Measurements from ENCODE around the gene DRC7. TPM values are rescaled to one million over a fixed set of nuclear protein-coding genes. Genes with fewer than 3 reads are reported as not detected.

DRC7 gene
- total RNA-seq, 1 experiment from 2014 or later, result 0.72 TPM

DNA sequence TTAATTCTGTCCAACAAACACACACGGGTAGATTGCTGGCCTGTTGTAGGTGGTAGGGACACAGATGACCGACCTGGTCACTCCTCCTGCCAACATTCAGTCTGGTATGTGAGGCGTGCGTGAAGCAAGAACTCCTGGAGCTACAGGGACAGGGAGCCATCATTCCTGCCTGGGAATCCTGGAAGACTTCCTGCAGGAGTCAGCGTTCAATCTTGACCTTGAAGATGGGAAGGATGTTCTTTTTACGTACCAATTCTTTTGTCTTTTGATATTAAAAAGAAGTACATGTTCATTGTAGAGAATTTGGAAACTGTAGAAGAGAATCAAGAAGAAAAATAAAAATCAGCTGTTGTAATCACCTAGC, 30.0 kb upstream of the DRC7 start:
- Histone ChIP-seq H3K4me1 (ENCODE audit: insufficient read depth, low read length) (no peaks in the 10 kb centered on the region), H3K18ac (ENCODE audit: insufficient read length, low read depth, low read length) (no peak overlapping the region), H3K23ac (ENCODE audit: insufficient read length, low read depth, low read length) (no peak overlapping the region), H3K23me2 (ENCODE audit: insufficient read length, low read depth, low read length, poor library complexity, severe bottlenecking) (no peaks in the 10 kb centered on the region), H3K14ac (ENCODE audit: insufficient read depth, low read length) (no peak overlapping the region), H3K27ac (ENCODE audit: insufficient read length, low read depth, low read length) (no peak overlapping the region), H3K9me3 (ENCODE audit: control insufficient read depth, low read depth, low read length) (no peaks in the 10 kb centered on the region), H3K79me2 (ENCODE audit: insufficient read depth, low read length) (no peaks in the 10 kb centered on the region), H4K8ac (replicated peaks; ENCODE audit: insufficient read length, low read depth, low read length) (no peak overlapping the region), H2BK5ac (ENCODE audit: insufficient read length, low read length) (no peak overlapping the region), H3K4ac (ENCODE audit: low read depth, low read length) (no peak overlapping the region), H3K9ac (ENCODE audit: extremely low read depth, insufficient read length, low read length) (no peak overlapping the region), H3K4me2 (ENCODE audit: insufficient read depth, insufficient read length, low read length) (no peak overlapping the region), H2BK120ac (ENCODE audit: low read depth, low read length, poor library complexity, severe bottlenecking) (no peak overlapping the region), H4K20me1 (ENCODE audit: control insufficient read depth, insufficient read depth, insufficient read length) (no peaks in the 10 kb centered on the region), H4K5ac (ENCODE audit: insufficient read length, low read depth, low read length) (no peak overlapping the region), H4K91ac (ENCODE audit: insufficient read length, low read depth, low read length) (no peak overlapping the region), H3T11ph (ENCODE audit: low read length) (no peak overlapping the region), H3K56ac (ENCODE audit: insufficient read length, low read depth, low read length) (no peak overlapping the region), H2AFZ (ENCODE audit: low read length) (no peak overlapping the region), H3K27me3 (ENCODE audit: insufficient read depth, low read length) (0 out of 2 replicates have a peak, but pooled peaks cover 1% of the 10 kb centered on the region), H2BK12ac (ENCODE audit: insufficient read length, low read depth, low read length) (no peak overlapping the region), H2AK5ac (ENCODE audit: insufficient read length, low read length) (no peak overlapping the region), H2BK15ac (ENCODE audit: low read depth, low read length) (no peak overlapping the region), H2BK20ac (ENCODE audit: low read depth, low read length, poor library complexity, severe bottlenecking) (no peak overlapping the region), H3K79me1 (ENCODE audit: insufficient read depth, low read depth, low read length, poor library complexity, severe bottlenecking) (no peaks in the 10 kb centered on the region)
- no peak for DNase-seq
- TF ChIP-seq, protein P1, sequence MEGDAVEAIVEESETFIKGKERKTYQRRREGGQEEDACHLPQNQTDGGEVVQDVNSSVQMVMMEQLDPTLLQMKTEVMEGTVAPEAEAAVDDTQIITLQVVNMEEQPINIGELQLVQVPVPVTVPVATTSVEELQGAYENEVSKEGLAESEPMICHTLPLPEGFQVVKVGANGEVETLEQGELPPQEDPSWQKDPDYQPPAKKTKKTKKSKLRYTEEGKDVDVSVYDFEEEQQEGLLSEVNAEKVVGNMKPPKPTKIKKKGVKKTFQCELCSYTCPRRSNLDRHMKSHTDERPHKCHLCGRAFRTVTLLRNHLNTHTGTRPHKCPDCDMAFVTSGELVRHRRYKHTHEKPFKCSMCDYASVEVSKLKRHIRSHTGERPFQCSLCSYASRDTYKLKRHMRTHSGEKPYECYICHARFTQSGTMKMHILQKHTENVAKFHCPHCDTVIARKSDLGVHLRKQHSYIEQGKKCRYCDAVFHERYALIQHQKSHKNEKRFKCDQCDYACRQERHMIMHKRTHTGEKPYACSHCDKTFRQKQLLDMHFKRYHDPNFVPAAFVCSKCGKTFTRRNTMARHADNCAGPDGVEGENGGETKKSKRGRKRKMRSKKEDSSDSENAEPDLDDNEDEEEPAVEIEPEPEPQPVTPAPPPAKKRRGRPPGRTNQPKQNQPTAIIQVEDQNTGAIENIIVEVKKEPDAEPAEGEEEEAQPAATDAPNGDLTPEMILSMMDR (conservative IDR thresholded peaks at IDR 0.05), result 0 out of 3 replicates have a peak, but pooled peaks have one; percentile 3
- Mint-ChIP-seq H3K9me3 (no peaks in the 10 kb centered on the region), H3K27ac (no peak overlapping the region; a peak in 1 of 7 replicates), H3K36me3 (ENCODE audit: insufficient read depth in 1 of 3, low read depth in 3 of 3) (no peaks in the 10 kb centered on the region; a peak in 1 of 7 replicates), H3K4me1 (peaks cover 0 to 3% of the 10 kb centered on the region in 2 experiments; a peak in 1 of 4 replicates), H3K4me3 (no peak overlapping the region; a peak in 1 of 5 replicates), H3K27me3 (ENCODE audit: low read depth) (no peaks in the 10 kb centered on the region; the same call in 1 of the 2 replicates)
- no CpG with 5 or more reads among the region's 6 CpGs for WGBS (ENCODE audit: extremely low coverage, insufficient read length, low lambda C conversion rate)
